HepG2 (cell line): ENCODE measurements around the gene HMGN1. TPM values are rescaled to one million over a fixed set of nuclear protein-coding genes. Genes with fewer than 3 reads are reported as not detected.
A peak's percentile ranks its signal among the peaks of the same experiment; 100 is the strongest.

ENCODE experiments used
- ARID3A ChIP-seq: IDR thresholded peaks from 2 replicates; pipeline ENCODE4 v1.6.1; 2012; ENCODE audit warnings: low read depth, low read length, improper control_type of control experiment
- ARID5B ChIP-seq: IDR thresholded peaks from 2 replicates; pipeline ENCODE4 v1.4.0; 2020; ENCODE audit warnings: mild to moderate bottlenecking, missing genetic modification reagents
- FOXM1 ChIP-seq: sonication (generic); formaldehyde crosslinking; IDR thresholded peaks from 2 replicates; pipeline ENCODE4 v1.5.0; 2020; ENCODE audit warnings: missing genetic modification reagents
- GATAD2A ChIP-seq: IDR thresholded peaks from 2 replicates; pipeline ENCODE4 v1.6.1; 2016
- KDM5A ChIP-seq: fragments of 200-600 bp; sonication (generic); IDR thresholded peaks from 2 replicates; pipeline ENCODE4 v1.7.0; 2018; ENCODE audit warnings: antibody characterized with exemption, mild to moderate bottlenecking, low read length, borderline replicate concordance
- MIER2 ChIP-seq: IDR thresholded peaks from 2 replicates; pipeline ENCODE4 v1.6.1; 2016; ENCODE audit warnings: missing biosample characterization, missing genetic modification reagents
- ZBTB7B ChIP-seq: sonication (generic); formaldehyde crosslinking; IDR thresholded peaks from 2 replicates; pipeline ENCODE4 v1.4.0; 2020; ENCODE audit warnings: missing genetic modification reagents
- ZNF646 ChIP-seq: sonication (generic); formaldehyde crosslinking; IDR thresholded peaks from 2 replicates; pipeline ENCODE4 v1.9.0; 2021; ENCODE audit warnings: mild to moderate bottlenecking, missing genetic modification reagents
- polyA plus RNA-seq, 8 experiments: library from polyadenylated mRNA; depleted of rRNA in 3 of 8; stranded (reverse) in 7 of 8; unstranded in 1 of 8; fragments of >200 nt; fragmentation: Illumina TruSeq in 4 of 8; extraction: Trizol in 4 of 8; gene quantifications; 2 replicates each; pipeline versions ENCODE4 v1.2.1 to v1.2.3, GENCODE V29; 2011 to 2016; ENCODE audit warnings: low read depth in 4 of 8, missing spikeins in 1 of 8, mixed read lengths in 1 of 8; ENCODE audit not compliant: insufficient read depth in 1 of 8
- total RNA-seq, 5 experiments: library from RNA; depleted of rRNA; stranded (reverse); fragments of >200 nt; fragmentation: Illumina TruSeq; extraction: Trizol; gene quantifications; 2 replicates each; pipeline ENCODE4 v1.2.3, GENCODE V29; 2016; ENCODE audit warnings: low read depth in 1 of 5
- TF ChIP-seq, protein P1 (sequence below): sonication (generic); formaldehyde crosslinking; conservative IDR thresholded peaks from 2 replicates; pipeline ENCODE4 v1.4.0; 2020; ENCODE audit warnings: missing genetic modification reagents
- TF ChIP-seq, protein P2 (sequence below): sonication (generic); formaldehyde crosslinking; IDR thresholded peaks from 2 replicates; pipeline ENCODE4 v1.4.0; 2020; ENCODE audit warnings: missing genetic modification reagents
- TF ChIP-seq, protein P3 (sequence below): IDR thresholded peaks from 2 replicates; pipeline ENCODE4 v1.6.1; 2016

Gene HMGN1
- total and polyA plus RNA-seq, 2 of the 13 experiments (the other 11 are each of a cell fraction or from before 2014, with no cell fraction given): 104 to 286 TPM

- TF ChIP-seq, protein P1, sequence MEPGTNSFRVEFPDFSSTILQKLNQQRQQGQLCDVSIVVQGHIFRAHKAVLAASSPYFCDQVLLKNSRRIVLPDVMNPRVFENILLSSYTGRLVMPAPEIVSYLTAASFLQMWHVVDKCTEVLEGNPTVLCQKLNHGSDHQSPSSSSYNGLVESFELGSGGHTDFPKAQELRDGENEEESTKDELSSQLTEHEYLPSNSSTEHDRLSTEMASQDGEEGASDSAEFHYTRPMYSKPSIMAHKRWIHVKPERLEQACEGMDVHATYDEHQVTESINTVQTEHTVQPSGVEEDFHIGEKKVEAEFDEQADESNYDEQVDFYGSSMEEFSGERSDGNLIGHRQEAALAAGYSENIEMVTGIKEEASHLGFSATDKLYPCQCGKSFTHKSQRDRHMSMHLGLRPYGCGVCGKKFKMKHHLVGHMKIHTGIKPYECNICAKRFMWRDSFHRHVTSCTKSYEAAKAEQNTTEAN (CRISPR knock-in tag): 0 out of 2 replicates have a peak, but pooled peaks have one; percentile 47
- TF ChIP-seq ZNF646 (CRISPR knock-in tag) (no peak), MIER2 (CRISPR knock-in tag) (no peak), GATAD2A (CRISPR knock-in tag) (no peak), FOXM1 (CRISPR knock-in tag) (no peak), KDM5A (peak; percentile 66; the same call in 1 of the 2 replicates), ZBTB7B (CRISPR knock-in tag) (no peak), ARID5B (peak; percentile 15; the same call in 1 of the 2 replicates), ARID3A (no peak)
- TF ChIP-seq, protein P2, sequence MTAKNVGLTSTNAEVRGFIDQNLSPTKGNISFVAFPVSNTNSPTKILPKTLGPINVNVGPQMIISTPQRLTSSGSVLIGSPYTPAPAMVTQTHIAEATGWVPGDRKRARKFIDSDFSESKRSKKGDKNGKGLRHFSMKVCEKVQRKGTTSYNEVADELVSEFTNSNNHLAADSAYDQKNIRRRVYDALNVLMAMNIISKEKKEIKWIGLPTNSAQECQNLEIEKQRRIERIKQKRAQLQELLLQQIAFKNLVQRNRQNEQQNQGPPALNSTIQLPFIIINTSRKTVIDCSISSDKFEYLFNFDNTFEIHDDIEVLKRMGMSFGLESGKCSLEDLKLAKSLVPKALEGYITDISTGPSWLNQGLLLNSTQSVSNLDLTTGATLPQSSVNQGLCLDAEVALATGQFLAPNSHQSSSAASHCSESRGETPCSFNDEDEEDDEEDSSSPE (CRISPR knock-in tag): peak; percentile 76
- TF ChIP-seq, protein P3, sequence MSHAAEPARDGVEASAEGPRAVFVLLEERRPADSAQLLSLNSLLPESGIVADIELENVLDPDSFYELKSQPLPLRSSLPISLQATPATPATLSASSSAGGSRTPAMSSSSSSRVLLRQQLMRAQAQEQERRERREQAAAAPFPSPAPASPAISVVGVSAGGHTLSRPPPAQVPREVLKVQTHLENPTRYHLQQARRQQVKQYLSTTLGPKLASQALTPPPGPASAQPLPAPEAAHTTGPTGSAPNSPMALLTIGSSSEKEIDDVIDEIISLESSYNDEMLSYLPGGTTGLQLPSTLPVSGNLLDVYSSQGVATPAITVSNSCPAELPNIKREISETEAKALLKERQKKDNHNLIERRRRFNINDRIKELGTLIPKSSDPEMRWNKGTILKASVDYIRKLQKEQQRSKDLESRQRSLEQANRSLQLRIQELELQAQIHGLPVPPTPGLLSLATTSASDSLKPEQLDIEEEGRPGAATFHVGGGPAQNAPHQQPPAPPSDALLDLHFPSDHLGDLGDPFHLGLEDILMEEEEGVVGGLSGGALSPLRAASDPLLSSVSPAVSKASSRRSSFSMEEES (CRISPR knock-in tag): no peak
Measured at GRCh38 chr21:39379986-39380891, 31.4 kb upstream of the HMGN1 start (continued).
